GM12874 (cell line): ENCODE results near the gene RAB18.

Source experiments
- TF ChIP-seq, protein P1 (sequence below): IDR thresholded peaks from 2 replicates; pipeline ENCODE4 v1.5.1; 2011; ENCODE audit warnings: low read depth, mild to moderate bottlenecking, control low read depth, low read length, moderate library complexity; ENCODE audit not compliant: insufficient read depth

The RAB18 gene

GRCh38 chr10:27470885-27471284 is 33.2 kb upstream of the RAB18 start:
- TF ChIP-seq, protein P1, sequence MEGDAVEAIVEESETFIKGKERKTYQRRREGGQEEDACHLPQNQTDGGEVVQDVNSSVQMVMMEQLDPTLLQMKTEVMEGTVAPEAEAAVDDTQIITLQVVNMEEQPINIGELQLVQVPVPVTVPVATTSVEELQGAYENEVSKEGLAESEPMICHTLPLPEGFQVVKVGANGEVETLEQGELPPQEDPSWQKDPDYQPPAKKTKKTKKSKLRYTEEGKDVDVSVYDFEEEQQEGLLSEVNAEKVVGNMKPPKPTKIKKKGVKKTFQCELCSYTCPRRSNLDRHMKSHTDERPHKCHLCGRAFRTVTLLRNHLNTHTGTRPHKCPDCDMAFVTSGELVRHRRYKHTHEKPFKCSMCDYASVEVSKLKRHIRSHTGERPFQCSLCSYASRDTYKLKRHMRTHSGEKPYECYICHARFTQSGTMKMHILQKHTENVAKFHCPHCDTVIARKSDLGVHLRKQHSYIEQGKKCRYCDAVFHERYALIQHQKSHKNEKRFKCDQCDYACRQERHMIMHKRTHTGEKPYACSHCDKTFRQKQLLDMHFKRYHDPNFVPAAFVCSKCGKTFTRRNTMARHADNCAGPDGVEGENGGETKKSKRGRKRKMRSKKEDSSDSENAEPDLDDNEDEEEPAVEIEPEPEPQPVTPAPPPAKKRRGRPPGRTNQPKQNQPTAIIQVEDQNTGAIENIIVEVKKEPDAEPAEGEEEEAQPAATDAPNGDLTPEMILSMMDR, result no peak

DNA sequence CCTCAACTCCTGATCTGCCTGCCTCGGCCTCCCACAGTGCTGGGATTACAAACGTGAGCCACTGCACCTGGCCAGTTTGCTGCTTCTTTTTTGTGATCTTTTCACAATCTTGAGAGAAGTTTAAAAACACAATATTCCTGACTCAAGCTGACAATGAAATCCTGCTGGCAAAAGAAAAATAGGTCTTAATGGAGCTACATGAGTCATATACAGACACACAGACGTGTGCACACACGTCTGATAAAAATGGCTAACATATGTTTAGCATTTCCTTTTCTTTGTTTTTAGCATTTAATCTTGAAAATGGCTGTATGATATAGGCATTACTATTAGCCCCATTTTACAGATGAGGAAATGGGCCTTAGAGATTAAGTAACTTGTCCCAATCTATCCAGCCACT is 29.4 kb upstream of the RAB18 start:
- TF ChIP-seq, protein P1, result no peak

DNA sequence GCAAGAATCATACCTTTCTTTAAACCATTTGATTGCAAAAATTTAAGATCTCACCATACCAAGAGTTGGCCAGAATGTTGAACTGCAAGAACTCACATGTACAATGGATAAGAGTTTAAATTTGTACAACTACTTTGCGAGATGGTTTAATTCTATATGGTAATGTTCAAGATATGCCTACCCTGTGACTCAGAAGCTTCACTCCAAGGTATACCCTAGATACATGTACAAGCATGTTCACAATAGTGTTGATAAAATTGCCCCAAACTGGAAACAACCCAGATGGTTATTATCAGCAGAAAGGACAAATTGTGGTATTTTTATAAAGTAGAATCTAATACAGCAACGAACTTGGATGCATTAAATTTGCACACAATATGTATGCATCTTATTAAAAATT is 25.1 kb upstream of the RAB18 start:
- TF ChIP-seq, protein P1, result no peak

DNA sequence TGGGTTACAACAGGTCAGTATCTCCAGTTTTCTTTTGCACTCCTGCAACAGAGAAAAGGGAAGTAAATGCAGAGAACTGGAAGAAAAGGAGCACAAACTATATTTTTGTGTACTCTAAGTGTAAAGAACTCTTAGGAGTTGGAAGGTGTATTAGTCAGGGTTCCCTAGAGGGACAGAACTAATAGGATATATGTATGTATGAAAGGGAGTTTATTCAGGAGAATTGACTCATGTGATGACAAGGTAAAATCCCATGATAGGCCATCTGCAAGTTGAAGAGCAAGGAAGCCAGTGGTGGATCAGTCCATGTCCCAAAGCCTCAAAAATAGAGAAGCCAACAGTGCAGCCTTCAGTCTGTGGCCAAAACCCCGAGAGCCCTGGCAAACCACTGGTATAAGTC is 22.6 kb upstream of the RAB18 start:
- TF ChIP-seq, protein P1, result no peak

GRCh38 chr10:27482984-27483956 is 20.8 kb upstream of the RAB18 start:
- TF ChIP-seq, protein P1, result no peak

GRCh38 chr10:27485368-27485767 is 18.7 kb upstream of the RAB18 start:
- TF ChIP-seq, protein P1, result no peak

DNA sequence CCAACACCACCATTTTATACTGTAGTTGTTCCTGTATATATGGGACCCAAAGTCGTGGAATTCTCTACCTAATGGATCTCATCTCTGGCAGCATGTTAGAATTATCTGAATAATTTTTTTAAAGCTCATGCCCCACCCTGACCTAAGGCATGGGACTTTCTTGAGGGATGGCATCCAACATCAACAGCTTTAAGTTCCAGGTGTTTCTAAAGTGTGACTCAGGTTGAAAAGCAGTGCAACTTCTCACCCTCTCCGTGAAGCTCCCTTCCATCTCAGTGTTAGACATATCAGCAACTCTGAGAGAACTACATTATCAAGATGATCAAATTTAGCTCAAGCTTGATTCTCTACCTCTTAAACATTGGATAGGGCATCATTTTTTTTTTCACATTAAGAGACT is 18.1 kb upstream of the RAB18 start:
- TF ChIP-seq, protein P1, result no peak
